T follicular helper cell (primary cell): ENCODE data around the gene BAG1.
A peak's percentile ranks its signal among the peaks of the same experiment; 100 is the strongest.

Experiments used
- DNase-seq: peaks from one replicate; pipeline ENCODE4 v3.0.0-alpha.2; 2020; ENCODE audit warnings: low read depth
- total RNA-seq, 2 experiments: gene quantifications; one replicate each; lab custom pipeline; 2026; lab: John Stamatoyannopoulos, UW

BAG1 gene
- 60.6 to 79.1 reads per million in 2 experiments for total RNA-seq

DNA sequence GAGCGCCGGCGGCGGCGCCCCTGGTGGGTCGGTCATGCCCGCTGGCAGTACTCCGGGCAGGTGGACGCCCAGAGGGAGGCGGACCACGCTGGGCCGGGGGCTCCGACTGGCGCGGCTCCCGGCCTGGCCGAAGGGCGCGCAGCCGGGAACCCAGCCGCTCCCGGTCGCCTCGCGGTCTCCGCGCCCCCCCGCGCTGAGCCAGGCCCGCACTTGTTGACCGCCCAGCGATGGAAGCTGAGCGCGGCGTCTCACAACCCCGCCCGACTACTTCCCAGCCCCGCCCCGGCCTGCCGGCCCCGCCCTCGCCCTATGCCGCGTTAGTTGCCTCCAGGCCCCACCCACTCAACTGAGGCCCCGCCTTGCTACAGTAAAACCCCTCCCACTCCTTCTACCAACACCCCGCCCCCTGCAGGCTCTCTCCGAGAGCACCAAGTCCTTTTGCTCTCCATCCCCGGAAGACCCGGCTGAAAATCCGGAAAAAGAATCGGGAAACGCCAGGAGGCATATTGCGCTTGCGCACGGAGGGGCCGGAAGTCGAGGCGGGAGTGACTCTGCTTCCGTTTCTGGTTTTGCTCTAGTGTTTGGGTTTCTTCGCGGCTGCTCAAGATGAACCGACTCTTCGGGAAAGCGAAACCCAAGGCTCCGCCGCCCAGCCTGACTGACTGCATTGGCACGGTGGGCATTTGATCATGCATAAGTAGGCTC, at the start of gene BAG1, which contains the start of gene CHMP5:
TSS of gene BAG1 (minus strand) at position 236 of the 705 bp plus-strand sequence.
TSS of gene CHMP5 (plus strand) at position 577 of the 705 bp plus-strand sequence. CDS start at position 607, 30 bp downstream.
- DNase-seq: peak; percentile 99

DNA sequence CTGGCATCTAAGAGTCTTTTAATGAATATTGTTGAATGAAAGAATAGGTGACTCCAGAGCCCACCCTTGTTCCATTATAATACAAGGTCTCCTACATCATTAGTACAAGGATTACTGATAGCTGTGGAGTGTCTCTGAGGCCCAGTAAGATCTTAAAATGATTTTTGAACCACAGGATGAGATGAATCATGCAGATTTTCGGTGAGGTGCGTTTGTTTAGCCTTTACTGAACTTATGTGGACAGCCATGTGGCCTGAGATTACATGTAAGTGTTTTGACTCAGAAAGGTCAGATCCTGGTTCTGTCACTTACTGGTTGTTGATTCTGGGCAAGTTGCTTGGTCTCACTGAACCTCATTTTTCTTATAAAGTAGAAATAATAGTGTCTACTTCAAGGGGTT, 47.4 kb upstream of the BAG1 start:
- no peak for DNase-seq

DNA sequence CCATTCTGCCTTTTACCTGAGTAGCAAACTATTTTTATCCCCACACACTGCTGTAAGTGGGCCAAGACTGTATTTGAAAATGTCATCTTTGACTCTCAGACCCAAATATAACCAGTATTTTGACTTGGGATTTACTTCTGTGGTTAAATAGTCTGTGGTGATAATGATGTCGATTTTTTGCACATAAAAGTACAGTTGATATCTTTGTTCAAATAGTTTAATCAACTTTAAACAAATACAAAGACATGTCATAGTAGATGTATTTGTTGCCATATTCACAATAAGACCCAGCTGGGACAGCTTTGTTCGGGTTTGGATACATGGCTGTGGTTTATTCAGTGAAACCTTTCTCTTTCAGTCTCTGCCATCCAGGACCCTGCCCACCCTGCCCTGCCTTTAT, 46.2 kb upstream of the BAG1 start:
- DNase-seq: no peak

DNA sequence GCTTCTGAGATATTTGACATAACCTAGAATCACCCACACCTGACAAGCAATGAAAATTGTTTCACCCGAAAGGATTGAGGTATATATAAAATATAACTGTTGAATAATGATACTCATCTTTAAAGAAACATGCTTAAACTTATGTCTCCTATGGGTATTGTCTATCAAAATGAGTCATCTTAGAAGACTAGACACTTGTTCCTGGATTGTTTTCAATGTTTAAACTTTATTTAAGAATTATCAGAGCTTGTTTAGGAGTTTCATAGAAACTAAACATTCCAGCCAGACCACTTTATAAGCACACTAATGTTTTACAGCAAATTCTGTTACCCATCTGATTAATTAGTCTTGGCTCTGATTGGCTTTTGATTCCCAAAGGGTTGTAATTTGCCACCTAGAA, 45.4 kb upstream of the BAG1 start:
- no peak for DNase-seq

DNA sequence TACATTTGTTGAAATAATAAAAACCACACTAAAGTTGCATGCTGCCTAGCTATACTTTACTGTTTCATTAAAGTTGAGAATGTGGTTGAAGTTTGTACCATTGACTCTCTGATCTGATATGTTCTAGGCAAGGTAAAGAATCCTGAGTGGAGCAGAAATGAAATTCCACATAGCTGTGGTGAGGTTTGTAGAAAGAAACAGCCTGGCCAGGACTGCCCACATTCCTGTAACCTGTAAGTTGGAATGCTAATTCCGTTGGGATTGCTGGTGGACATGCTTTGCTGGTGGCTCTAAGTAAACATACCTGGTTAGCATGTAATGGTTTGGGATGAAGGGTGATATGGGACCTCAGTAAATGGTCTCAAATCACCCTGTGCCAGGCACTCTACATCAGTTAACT, 42.6 kb upstream of the BAG1 start:
- no peak for DNase-seq

DNA sequence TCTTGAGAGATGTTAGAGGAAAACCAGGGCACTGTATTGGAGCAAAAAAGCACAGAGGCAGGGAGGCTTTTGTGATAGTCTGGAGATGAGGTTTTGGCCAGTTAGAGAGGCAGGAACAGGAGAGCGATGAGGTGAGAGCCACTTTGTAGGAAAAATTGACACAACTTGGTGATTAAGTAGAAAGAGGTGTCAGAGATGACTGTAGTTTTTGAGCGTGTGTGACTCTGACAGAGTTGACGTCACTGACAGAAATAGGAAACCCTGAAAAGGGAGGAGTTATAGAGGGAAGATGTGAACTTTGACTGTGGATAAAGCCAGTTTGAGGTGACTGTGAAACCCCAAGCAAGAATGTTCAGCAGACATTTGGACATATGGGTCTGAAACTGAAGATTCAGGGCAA, 41.5 kb upstream of the BAG1 start:
- DNase-seq: no peak

DNA sequence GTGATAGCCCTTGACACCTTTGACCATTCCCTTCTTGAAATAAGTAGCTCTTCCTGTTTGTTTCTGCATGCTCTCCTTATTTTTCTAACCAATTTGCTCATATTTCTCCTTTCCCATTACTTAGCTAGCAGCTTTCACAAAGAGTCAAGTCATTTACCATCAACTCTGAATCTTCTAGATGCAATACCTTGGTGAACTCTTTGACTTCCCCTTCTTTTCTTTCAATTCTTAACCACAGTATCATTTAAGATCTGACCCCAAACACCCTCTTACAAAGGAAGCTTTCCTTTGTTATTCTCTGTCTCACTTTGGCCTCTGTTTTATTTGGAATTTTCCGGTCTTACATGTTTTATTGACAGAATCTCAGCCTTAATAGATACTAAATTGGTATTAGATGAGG, 39.9 kb upstream of the BAG1 start:
- no peak for DNase-seq

DNA sequence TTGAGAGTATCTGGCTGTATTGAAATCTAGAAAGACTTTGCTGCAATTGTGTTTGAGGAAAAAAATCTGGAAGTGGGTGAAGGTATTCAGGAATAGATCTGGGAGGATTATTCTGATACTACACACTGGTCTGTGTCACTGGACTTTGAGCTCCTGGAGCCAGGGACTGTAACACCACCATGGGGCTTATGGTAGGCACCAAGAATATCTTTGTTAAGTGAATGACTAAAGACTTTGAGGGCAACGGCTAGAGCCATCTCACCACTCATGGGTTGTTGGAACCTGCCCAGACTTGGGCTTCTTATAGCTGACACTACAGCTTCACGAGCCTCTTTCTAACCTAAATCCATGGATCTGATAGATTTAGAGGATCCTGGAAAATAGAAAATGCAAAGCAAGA, 36.0 kb upstream of the BAG1 start:
- DNase-seq: no peak

DNA sequence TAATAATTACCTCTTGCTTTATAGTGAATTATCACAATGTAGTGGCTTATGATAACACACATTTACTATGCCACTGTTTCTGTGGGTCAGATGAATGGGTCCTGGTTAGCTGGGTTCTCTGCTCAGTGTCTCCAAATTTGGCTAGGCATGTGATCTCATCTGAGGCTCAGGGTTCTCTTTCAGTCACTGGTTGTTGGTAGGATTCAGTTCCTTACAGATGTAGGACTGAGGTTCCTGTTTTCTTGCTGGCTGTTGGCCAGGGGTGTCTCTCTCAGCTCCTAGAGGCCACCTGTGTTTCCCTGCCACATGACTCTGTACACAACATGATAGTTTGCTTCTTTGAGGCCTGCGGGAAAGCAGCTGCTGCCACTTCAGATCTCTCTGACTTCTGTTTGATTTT, 32.9 kb upstream of the BAG1 start:
- DNase-seq: no peak

DNA sequence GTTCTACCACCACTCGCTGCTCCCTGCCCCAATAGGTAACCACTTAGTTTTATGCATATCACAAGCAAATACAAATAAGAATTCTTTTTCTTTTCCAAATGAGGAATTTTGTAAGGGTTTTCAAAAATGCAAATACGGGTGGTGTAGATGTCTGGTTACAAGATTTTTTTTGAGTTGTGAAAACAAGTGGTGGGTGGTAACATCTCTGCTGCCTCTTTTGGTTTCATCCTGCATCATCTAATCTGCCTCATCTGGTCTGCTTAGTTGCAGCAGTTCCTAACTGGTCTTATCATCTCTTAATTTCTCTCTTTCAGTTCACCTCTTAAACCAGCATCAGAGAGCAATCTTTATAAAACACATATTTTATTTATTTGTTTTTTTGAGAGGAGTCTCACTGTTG, 31.1 kb upstream of the BAG1 start:
- DNase-seq: no peak

DNA sequence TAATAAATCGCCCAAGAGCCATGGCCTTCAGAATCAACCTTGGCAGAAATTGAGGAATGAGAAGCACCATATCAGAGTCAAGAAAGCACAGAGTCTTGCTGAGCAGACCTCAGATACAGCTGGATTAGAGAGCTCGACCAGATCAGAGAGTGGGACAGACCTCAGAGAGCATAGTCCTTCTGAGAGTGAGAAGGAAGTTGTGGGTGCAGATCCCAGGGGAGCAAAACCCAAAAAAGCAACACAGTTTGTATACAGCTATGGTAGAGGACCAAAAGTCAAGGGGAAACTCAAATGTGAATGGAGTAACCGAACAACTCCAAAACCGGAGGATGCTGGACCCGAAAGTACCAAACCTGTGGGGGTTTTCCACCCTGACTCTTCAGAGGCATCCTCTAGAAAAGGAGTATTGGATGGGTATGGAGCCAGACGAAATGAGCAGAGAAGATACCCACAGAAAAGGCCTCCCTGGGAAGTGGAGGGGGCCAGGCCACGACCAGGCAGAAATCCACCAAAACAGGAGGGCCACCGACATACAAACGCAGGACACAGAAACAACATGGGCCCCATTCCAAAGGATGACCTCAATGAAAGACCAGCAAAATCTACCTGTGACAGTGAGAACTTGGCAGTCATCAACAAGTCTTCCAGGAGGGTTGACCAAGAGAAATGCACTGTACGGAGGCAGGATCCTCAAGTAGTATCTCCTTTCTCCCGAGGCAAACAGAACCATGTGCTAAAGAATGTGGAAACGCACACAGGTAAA, 30.3 kb upstream of the BAG1 start:
- no peak for DNase-seq

DNA sequence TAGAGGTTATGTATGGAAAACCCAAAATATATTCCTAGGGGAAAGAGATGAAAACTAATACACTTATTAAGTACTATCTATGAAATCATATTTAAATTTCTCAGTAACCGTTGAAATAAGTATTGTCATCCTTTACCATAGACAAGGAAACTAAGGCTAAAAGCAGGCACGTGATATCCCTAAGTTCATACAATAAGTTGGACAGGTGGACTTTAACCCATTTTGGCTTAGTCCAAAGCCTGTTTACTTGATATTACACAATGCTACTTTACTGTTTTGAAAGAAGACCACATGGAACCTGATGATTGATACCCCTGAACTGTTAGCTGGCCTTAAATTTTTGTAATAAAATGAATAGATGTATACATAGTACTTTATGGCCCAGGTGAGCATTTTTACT, 29.3 kb upstream of the BAG1 start:
- DNase-seq: no peak

DNA sequence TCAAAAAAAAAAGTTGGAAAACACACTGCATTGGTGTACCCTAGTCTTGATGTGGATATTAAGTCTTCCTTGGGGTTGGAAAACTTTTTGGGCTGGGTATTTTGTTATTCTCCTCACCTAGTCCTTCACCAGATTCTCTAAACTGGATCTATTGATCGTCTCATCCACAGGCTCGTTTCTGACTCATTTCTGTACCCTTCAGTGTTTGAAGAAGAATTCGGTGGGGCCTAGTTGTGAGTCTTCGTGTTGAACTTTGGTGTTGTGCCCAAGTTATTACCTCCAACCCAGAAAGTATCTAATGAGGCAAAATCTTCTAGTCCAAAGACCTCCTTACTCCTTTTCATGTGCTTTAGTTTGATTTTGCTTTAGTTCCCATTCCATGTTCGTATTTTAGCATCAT, 27.4 kb upstream of the BAG1 start:
- DNase-seq: no peak

DNA sequence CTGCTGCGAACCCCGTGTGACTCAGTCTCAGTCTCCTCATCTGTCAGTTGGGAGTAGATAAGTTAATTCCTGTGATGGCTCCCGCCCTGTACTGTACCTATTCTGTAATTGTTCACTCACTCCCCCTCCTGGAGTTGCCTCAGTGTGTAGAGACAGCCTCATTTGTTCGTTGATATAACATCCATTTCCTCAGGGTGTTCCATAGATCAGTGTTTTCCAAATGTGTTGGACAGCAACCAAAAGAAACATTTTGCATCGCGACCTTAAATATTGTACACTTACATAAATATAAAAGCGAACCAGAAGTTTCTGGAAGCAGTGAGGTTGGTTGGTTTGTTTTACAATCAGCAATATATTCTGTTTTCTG, 26.5 kb upstream of the BAG1 start:
- no peak for DNase-seq

DNA sequence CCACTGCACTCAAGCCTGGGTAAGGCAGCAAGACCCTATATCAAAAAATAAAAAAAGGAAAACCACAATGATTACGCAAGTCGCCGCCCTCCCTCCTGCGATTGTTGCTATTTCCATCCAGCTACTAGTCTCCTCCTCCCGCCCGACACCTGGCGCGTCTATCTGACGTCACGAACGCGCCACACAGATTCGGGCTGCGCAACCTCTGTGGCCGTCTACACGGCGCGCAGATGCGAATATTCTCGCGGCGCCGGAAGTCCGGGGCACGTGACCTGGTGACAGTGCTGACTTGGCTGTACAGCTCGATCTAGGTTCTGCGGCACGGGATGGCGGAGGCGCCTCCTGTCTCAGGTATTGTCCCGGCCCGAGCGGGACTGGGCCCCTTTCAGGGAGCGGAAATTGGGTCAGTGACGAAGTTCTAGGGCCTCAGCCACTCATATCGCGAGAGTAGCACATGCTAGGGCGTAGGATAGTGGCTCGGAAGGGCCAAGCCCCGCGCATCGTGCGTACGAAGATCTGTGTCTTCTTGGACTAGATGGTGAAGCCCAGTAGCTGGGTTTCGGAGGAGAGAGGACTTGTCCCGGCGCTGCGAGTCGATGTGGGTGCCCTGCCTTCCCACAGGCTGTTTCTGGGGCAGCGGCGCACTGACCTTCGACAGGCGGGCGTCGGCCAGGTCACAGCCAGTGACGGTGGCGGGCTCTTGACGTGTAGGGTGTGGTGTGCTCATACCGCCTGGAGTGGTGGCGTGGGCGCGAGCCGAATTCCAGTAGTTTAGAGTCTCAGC, 25.9 kb upstream of the BAG1 start, which contains the start of gene NFX1:
TSS of gene NFX1 (plus strand) at position 270 of the 784 bp plus-strand sequence. CDS start at position 327, 57 bp downstream.
- peak; percentile 99 for DNase-seq

DNA sequence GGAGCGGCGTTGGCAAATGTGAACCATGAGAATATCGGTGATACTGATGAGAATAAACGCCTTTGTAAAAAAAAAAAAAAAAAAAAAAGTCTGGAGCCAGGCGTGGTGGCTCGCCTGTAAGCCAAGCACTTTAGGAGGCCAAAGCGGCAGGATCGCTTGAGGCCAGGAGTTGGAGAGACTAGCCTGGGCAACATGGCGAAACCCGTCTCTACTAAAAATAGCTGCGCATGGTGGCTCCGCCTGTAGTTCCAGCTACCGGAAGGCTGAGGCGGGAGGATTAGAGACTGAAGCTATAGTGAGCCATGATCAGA, 25.4 kb upstream of the BAG1 start:
- DNase-seq: no peak

DNA sequence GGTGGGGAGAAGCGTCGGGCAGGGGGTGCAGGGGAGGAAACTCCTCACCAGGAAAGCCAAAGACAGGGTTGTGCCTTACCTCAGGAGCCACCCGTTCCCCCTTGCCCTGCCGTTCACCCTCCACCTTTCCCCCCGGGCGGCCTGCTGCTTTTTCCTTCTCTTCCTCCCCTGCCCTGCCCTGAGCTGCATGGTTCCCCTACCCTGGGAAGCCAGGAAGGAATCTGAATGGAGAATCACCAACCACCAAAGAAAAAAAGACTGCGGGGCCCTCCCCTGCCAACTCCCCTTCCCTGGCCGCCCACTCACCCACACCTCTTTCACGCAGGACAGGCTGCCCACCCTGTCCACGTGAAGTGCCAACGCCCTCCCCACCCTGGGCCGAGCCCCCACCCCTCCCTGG, 25.0 kb upstream of the BAG1 start:
- no peak for DNase-seq

DNA sequence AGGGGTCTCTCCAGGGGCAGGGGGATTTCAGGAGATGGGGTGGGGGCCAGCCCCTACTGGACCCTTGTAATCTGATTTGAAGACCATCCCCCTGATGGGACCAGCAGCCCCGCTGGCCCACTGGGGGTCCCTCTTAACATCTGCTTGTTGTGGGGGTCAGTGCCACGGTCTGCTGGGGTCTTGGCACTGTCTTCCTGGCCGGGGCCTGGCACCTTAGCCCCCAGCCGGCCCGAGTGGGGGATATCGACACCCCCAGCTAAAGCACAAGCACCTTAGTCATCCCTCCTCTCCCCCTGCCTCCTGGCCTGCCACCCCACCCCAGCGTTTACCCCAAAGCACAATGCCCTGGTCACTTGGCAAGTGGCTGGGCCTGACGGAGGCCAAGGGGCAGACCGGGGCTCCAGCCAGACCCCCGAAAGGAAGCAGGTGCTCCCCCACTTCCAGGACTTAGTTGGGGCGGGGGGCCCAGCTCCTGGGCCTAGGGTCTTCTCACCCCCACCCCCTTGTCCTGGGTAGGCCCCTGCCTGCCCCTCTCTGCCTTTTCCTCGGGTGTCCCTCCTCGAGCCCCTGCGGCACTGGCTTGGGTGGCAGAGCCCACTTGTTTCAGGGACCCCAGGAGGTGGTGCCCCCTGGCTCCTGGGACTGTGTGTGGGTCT, 24.4 kb upstream of the BAG1 start:
- no peak for DNase-seq

DNA sequence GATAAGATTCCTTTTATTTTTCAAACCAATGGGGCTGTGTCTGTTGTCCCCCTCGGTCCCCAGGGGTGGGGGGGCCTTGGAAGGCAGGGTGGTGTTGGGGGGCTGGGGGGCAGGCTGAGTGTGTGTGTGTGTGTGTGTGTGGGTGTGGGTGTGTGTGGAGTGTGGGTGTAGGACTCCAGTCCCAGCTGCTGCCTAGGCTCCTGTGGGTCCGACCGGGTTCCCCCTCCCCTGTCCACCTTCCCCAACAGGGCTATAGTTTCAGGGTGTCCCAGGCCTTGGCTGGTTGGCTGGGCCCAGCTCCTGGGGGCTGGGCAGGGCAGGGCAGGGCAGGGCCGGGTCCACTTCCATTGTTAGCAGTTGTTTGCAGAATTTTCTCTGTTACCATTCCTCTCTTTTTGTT, 23.7 kb upstream of the BAG1 start:
- DNase-seq: no peak

DNA sequence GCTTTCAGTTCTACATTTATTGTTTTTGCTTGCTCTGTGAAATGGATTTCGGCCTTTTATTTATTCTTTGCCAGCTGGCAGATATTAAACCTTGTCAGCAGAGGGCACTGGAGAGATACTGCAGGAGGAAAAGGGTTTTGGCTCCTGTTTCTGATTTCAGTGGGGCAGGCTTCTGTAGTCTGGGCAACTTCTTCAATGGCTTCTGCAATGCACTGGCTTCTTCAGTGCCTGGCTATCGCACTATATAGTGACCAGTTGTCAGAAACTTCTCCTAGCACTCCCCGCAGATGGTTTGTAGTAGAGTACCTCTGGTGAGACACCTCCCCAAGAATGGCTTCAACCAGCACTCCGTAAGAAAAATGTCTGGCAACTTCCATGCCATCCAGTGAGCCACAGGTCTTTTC, 22.6 kb upstream of the BAG1 start:
- DNase-seq: no peak

DNA sequence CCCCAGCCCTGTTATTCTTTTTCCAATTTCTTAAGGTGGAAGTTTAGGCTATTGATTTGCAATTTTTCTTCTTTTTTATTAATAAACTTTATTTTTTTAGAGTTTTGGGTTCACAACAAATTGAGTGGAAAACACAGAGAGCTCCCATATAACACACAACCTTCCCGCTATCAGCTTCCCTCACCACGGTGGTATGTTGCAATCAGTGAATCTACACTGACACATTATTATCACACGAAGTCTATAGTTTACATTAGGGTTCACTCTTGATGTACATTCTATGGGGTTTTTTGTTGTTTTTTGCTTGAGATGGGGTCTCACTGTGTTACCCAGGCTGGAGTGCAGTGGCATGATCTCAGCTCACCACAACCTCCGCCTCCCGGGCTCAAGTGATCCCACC, 21.0 kb upstream of the BAG1 start:
- DNase-seq: no peak

DNA sequence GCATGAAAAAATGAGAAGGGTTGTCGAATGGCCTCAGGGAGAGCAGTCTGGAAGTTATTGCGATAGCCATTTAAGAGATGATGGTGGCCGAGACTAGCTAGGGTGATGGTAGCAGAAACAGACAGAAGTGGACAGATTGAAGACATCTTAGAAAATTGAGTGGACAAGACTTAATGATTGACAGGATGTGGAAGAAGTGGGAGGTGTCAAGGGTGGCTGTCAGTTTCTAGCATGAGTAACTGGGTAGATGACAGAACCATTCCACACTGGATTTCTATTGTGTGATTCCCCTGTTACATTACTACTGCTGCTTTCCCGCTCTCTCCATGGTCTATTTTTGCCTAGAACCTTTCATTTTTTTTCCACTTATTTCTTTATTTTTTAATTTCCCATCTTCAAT, 13.0 kb upstream of the BAG1 start:
- no peak for DNase-seq
